ENCODE measurements around the gene USP48.

The USP48 gene

GRCh38 chr1:21704145-21704544, 78.8 kb downstream of the USP48 start:
- Histone ChIP-seq H3K4me1 (ENCODE audit: control insufficient read depth, insufficient read depth, low read length) (peaks cover 33% of the 10 kb centered on the region), H3K36me3 (ENCODE audit: insufficient read depth, low read length) (peaks cover 54% of the 10 kb centered on the region)

GRCh38 chr1:21703318-21703963, 79.5 kb downstream of the USP48 start:
- Histone ChIP-seq H3K4me2 (ENCODE audit: low read length) (no peak overlapping the region), H3K4me3 (ENCODE audit: low read length) (no peak overlapping the region), H3K36me3 (ENCODE audit: insufficient read depth, low read length) (peaks cover 54% of the 10 kb centered on the region), H3K9ac (ENCODE audit: low read depth, low read length) (peak overlapping the region; percentile 4), H3K9me3 (replicated peaks; ENCODE audit: low read length) (no peaks in the 10 kb centered on the region), H3K27me3 (ENCODE audit: control insufficient read depth, insufficient read depth, low read length) (no peaks in the 10 kb centered on the region), H3K4me1 (ENCODE audit: control insufficient read depth, insufficient read depth, low read length) (peaks cover 33% of the 10 kb centered on the region)

More at GRCh38 chr1:21704145-21704544, 78.8 kb downstream of the USP48 start:
- no peak overlapping the region for H3K4me2 ChIP-seq (ENCODE audit: low read length)
- no peaks in the 10 kb centered on the region for H3K27me3 ChIP-seq (ENCODE audit: control insufficient read depth, insufficient read depth, low read length)
- no peak overlapping the region for H3K4me3 ChIP-seq (ENCODE audit: low read length)
- H3K9me3 ChIP-seq (replicated peaks; ENCODE audit: low read length): no peaks in the 10 kb centered on the region
- H3K9ac ChIP-seq (ENCODE audit: low read depth, low read length): no peak overlapping the region

GRCh38 chr1:21702780-21703179, 80.2 kb downstream of the USP48 start:
- H3K36me3 ChIP-seq (ENCODE audit: insufficient read depth, low read length): peaks cover 51% of the 10 kb centered on the region
- H3K4me1 ChIP-seq (ENCODE audit: control insufficient read depth, insufficient read depth, low read length): peaks cover 31% of the 10 kb centered on the region
- no peak overlapping the region for H3K9ac ChIP-seq (ENCODE audit: low read depth, low read length)
- H3K4me2 ChIP-seq (ENCODE audit: low read length): no peak overlapping the region
- no peaks in the 10 kb centered on the region for H3K9me3 ChIP-seq (replicated peaks; ENCODE audit: low read length)
- H3K4me3 ChIP-seq (ENCODE audit: low read length): no peak overlapping the region
- H3K27me3 ChIP-seq (ENCODE audit: control insufficient read depth, insufficient read depth, low read length): no peaks in the 10 kb centered on the region

- peaks cover 17% of the 10 kb centered on the region for H3K4me1 ChIP-seq (ENCODE audit: control insufficient read depth, insufficient read depth, low read length)
- no peak overlapping the region for H3K9ac ChIP-seq (ENCODE audit: low read depth, low read length)
- no peak overlapping the region for H3K4me3 ChIP-seq (ENCODE audit: low read length)
- H3K9me3 ChIP-seq (replicated peaks; ENCODE audit: low read length): no peaks in the 10 kb centered on the region
- H3K27me3 ChIP-seq (ENCODE audit: control insufficient read depth, insufficient read depth, low read length): no peaks in the 10 kb centered on the region
- H3K36me3 ChIP-seq (ENCODE audit: insufficient read depth, low read length): peaks cover 48% of the 10 kb centered on the region
- no peak overlapping the region for H3K4me2 ChIP-seq (ENCODE audit: low read length)
These were observed 81.5 kb downstream of the USP48 start for GRCh38 chr1:21701401-21701800.

GRCh38 chr1:21700094-21700493, 82.9 kb downstream of the USP48 start:
- Histone ChIP-seq H3K36me3 (ENCODE audit: insufficient read depth, low read length) (peaks cover 43% of the 10 kb centered on the region), H3K4me1 (ENCODE audit: control insufficient read depth, insufficient read depth, low read length) (peaks cover 14% of the 10 kb centered on the region), H3K4me2 (ENCODE audit: low read length) (no peak overlapping the region), H3K4me3 (ENCODE audit: low read length) (no peak overlapping the region), H3K9me3 (replicated peaks; ENCODE audit: low read length) (no peaks in the 10 kb centered on the region), H3K27me3 (ENCODE audit: control insufficient read depth, insufficient read depth, low read length) (no peaks in the 10 kb centered on the region), H3K9ac (ENCODE audit: low read depth, low read length) (no peak overlapping the region)

GRCh38 chr1:21696931-21697330, 86.0 kb downstream of the USP48 start:
- Histone ChIP-seq H3K4me1 (ENCODE audit: control insufficient read depth, insufficient read depth, low read length) (no peaks in the 10 kb centered on the region), H3K9me3 (replicated peaks; ENCODE audit: low read length) (no peaks in the 10 kb centered on the region), H3K4me2 (ENCODE audit: low read length) (no peak overlapping the region), H3K9ac (ENCODE audit: low read depth, low read length) (no peak overlapping the region), H3K36me3 (ENCODE audit: insufficient read depth, low read length) (peaks cover 44% of the 10 kb centered on the region), H3K4me3 (ENCODE audit: low read length) (no peak overlapping the region), H3K27me3 (ENCODE audit: control insufficient read depth, insufficient read depth, low read length) (no peaks in the 10 kb centered on the region)

- H3K4me2 ChIP-seq (ENCODE audit: low read length): no peak overlapping the region
- H3K27me3 ChIP-seq (ENCODE audit: control insufficient read depth, insufficient read depth, low read length): no peaks in the 10 kb centered on the region
- peaks cover 43% of the 10 kb centered on the region for H3K36me3 ChIP-seq (ENCODE audit: insufficient read depth, low read length)
These were observed 89.2 kb downstream of the USP48 start for GRCh38 chr1:21693732-21694131.

GRCh38 chr1:21691739-21692138, 91.2 kb downstream of the USP48 start:
- Histone ChIP-seq H3K9ac (ENCODE audit: low read depth, low read length) (no peak overlapping the region), H3K4me1 (ENCODE audit: control insufficient read depth, insufficient read depth, low read length) (no peaks in the 10 kb centered on the region), H3K27me3 (ENCODE audit: control insufficient read depth, insufficient read depth, low read length) (no peaks in the 10 kb centered on the region), H3K4me3 (ENCODE audit: low read length) (no peak overlapping the region), H3K36me3 (ENCODE audit: insufficient read depth, low read length) (peaks cover 56% of the 10 kb centered on the region), H3K4me2 (ENCODE audit: low read length) (no peak overlapping the region), H3K9me3 (replicated peaks; ENCODE audit: low read length) (no peaks in the 10 kb centered on the region)

More at GRCh38 chr1:21693732-21694131, 89.2 kb downstream of the USP48 start:
- H3K4me1 ChIP-seq (ENCODE audit: control insufficient read depth, insufficient read depth, low read length): no peaks in the 10 kb centered on the region
- H3K4me3 ChIP-seq (ENCODE audit: low read length): no peak overlapping the region
- no peaks in the 10 kb centered on the region for H3K9me3 ChIP-seq (replicated peaks; ENCODE audit: low read length)
- H3K9ac ChIP-seq (ENCODE audit: low read depth, low read length): no peak overlapping the region

- no peak overlapping the region for H3K9ac ChIP-seq (ENCODE audit: low read depth, low read length)
- H3K36me3 ChIP-seq (ENCODE audit: insufficient read depth, low read length): peaks cover 69% of the 10 kb centered on the region
- H3K4me1 ChIP-seq (ENCODE audit: control insufficient read depth, insufficient read depth, low read length): no peaks in the 10 kb centered on the region
- H3K9me3 ChIP-seq (replicated peaks; ENCODE audit: low read length): no peaks in the 10 kb centered on the region
- H3K27me3 ChIP-seq (ENCODE audit: control insufficient read depth, insufficient read depth, low read length): no peaks in the 10 kb centered on the region
- H3K4me3 ChIP-seq (ENCODE audit: low read length): no peak overlapping the region
- no peak overlapping the region for H3K4me2 ChIP-seq (ENCODE audit: low read length)
These were observed 93.1 kb downstream of the USP48 start for GRCh38 chr1:21689661-21690372.

GRCh38 chr1:21687081-21687529, 95.8 kb downstream of the USP48 start:
- Histone ChIP-seq H3K9me3 (replicated peaks; ENCODE audit: low read length) (no peaks in the 10 kb centered on the region), H3K4me3 (ENCODE audit: low read length) (no peak overlapping the region), H3K4me1 (ENCODE audit: control insufficient read depth, insufficient read depth, low read length) (no peaks in the 10 kb centered on the region), H3K9ac (ENCODE audit: low read depth, low read length) (no peak overlapping the region), H3K36me3 (ENCODE audit: insufficient read depth, low read length) (peaks cover 65% of the 10 kb centered on the region), H3K27me3 (ENCODE audit: control insufficient read depth, insufficient read depth, low read length) (no peaks in the 10 kb centered on the region), H3K4me2 (ENCODE audit: low read length) (no peak overlapping the region)

- Histone ChIP-seq H3K27me3 (ENCODE audit: control insufficient read depth, insufficient read depth, low read length) (no peaks in the 10 kb centered on the region), H3K4me3 (ENCODE audit: low read length) (no peak overlapping the region), H3K4me1 (ENCODE audit: control insufficient read depth, insufficient read depth, low read length) (no peaks in the 10 kb centered on the region), H3K36me3 (ENCODE audit: insufficient read depth, low read length) (peaks cover 67% of the 10 kb centered on the region), H3K9me3 (replicated peaks; ENCODE audit: low read length) (no peaks in the 10 kb centered on the region), H3K9ac (ENCODE audit: low read depth, low read length) (no peak overlapping the region), H3K4me2 (ENCODE audit: low read length) (no peak overlapping the region)
These were observed 96.8 kb downstream of the USP48 start for GRCh38 chr1:21685946-21686678.
